PC-3 (cell line): ENCODE measurements around the gene WDR7. TPM values are rescaled to one million over a fixed set of nuclear protein-coding genes. Genes with fewer than 3 reads are reported as not detected.

ENCODE experiments used
- ATAC-seq: fragments of 200-7000 bp; cut with Tn5 transposase; 2 replicates; pipeline ENCODE4 v1.9.1; 2020; ENCODE audit warnings: mild to moderate bottlenecking, moderate library complexity
- BruUV-seq: library from RNA; stranded (reverse); fragments of 400-500 nt; replicated peaks from 2 replicates; lab custom pipeline; 2021; lab: Mats Ljungman, UMichigan
- CTCF ChIA-PET: fragments of 300-600 bp; sonication (Branson Sonifier 250); formaldehyde crosslinking; loops from one replicate; lab custom pipeline; 2022; ENCODE audit warnings: antibody characterized with exemption; lab: Charles Lee
- POLR2A ChIA-PET: fragments of 300-600 bp; sonication (Branson Sonifier 250); formaldehyde crosslinking; loops from one replicate; lab custom pipeline; 2022; ENCODE audit warnings: antibody characterized with exemption; ENCODE audit not compliant: unreplicated experiment; lab: Charles Lee
- DNase-seq: peaks from one replicate; pipeline ENCODE4 v3.0.0-alpha.2; 2015
- H2AFZ ChIP-seq: fragments of 300-600 bp; sonication (generic); 2 replicates; pipeline ENCODE4 v1.6.0; 2016; ENCODE audit warnings: antibody characterized with exemption, low read length
- H3F3A ChIP-seq: fragments of 300-600 bp; sonication (generic); one replicate; pipeline ENCODE4 v1.6.0; 2017; ENCODE audit warnings: antibody characterized with exemption, low read length, control low read depth, mild to moderate bottlenecking; ENCODE audit not compliant: unreplicated experiment
- H3K27ac ChIP-seq: fragments of 300-600 bp; sonication (generic); 2 replicates; pipeline ENCODE4 v1.5.1; 2016; ENCODE audit warnings: mild to moderate bottlenecking, low read length
- H3K27me3 ChIP-seq: fragments of 300-600 bp; sonication (generic); 2 replicates; pipeline ENCODE4 v1.6.1; 2016; ENCODE audit warnings: low read length, mixed read lengths
- H3K36me3 ChIP-seq: fragments of 300-600 bp; sonication (generic); 2 replicates; pipeline ENCODE4 v1.6.1; 2016; ENCODE audit warnings: low read depth, mixed run types, low read length, mixed read lengths
- H3K4me1 ChIP-seq: fragments of 300-600 bp; sonication (generic); 2 replicates; pipeline ENCODE4 v1.5.1; 2016; ENCODE audit warnings: low read length; ENCODE audit not compliant: insufficient read depth
- H3K4me2 ChIP-seq: fragments of 300-600 bp; sonication (generic); 2 replicates; pipeline ENCODE4 v1.6.0; 2016; ENCODE audit warnings: low read length
- H3K4me3 ChIP-seq: fragments of 300-600 bp; sonication (generic); 2 replicates; pipeline ENCODE4 v1.5.1; 2016; ENCODE audit warnings: mild to moderate bottlenecking, low read length, mixed read lengths
- H3K79me2 ChIP-seq: fragments of 300-600 bp; sonication (generic); 2 replicates; pipeline ENCODE4 v1.6.1; 2017; ENCODE audit warnings: low read length, mixed read lengths
- H3K9ac ChIP-seq: fragments of 300-600 bp; sonication (generic); 2 replicates; pipeline ENCODE4 v1.6.0; 2016; ENCODE audit warnings: mild to moderate bottlenecking, low read length
- H3K9me2 ChIP-seq: fragments of 300-600 bp; sonication (generic); replicated peaks from 2 replicates; pipeline ENCODE4 v1.6.1; 2016; ENCODE audit warnings: mixed run types, low read length, mixed read lengths
- H3K9me3 ChIP-seq: fragments of 300-600 bp; sonication (generic); 2 replicates; pipeline ENCODE4 v1.6.1; 2016; ENCODE audit warnings: low read length, mixed read lengths
- H4K20me1 ChIP-seq: fragments of 300-600 bp; sonication (generic); 2 replicates; pipeline ENCODE4 v1.6.1; 2016; ENCODE audit warnings: low read length, mixed read lengths
- EZH2 ChIP-seq: fragments of 300-600 bp; sonication (generic); IDR thresholded peaks from one replicate; pipeline ENCODE4 v1.6.1; 2017; ENCODE audit warnings: antibody characterized with exemption, mild to moderate bottlenecking, low read length; ENCODE audit not compliant: unreplicated experiment
- EZH2phosphoT487 ChIP-seq: fragments of 300-600 bp; sonication (generic); IDR thresholded peaks from 2 replicates; pipeline ENCODE4 v1.6.1; 2018; ENCODE audit warnings: mild to moderate bottlenecking, antibody characterized with exemption, low read length, borderline replicate concordance
- intact Hi-C: fragments of 100-400 bp; cut with micrococcal nuclease; formaldehyde crosslinking; loops from 2 replicates; pipeline ENCODE4 v1.9.0; 2023
- total RNA-seq: library from RNA; depleted of rRNA; stranded (reverse); fragments of >200 nt; gene quantifications from 2 replicates; pipeline ENCODE4 v1.2.3, GENCODE V29; 2014
- TF ChIP-seq, protein P1 (sequence below): fragments of 300-600 bp; sonication (generic); conservative IDR thresholded peaks from 2 replicates; pipeline ENCODE4 v1.5.1; 2017; ENCODE audit warnings: antibody characterized with exemption, low read depth, mild to moderate bottlenecking, low read length

Gene WDR7
- total RNA-seq, 1 experiment from 2014 or later: 16.0 TPM

DNA sequence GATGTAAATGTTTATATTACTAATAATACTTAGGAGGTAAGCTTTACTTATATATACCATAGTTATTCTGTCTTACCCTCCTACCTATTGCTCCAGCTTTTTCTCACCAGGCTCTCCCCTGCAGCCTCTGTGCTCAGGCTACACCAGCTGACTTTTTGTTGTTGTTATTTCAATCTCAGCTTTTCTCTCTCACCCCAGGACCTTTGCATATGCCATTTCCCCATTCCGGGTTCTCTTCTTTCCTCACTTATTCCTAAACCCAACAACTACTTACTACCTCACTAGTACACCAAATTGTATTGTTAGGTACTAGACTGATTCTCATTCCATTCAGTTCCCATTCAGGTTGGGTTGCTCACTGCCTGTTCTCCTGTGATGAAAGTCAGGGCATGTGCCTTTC, 339.5 kb downstream of the WDR7 start:
- intact Hi-C loops: no loop called here
- H3K9me3 ChIP-seq: no peaks in the 10 kb centered on the region
- H3K27ac ChIP-seq: no peak overlapping the region
- no peaks in the 10 kb centered on the region for H3K9me2 ChIP-seq
- H3K36me3 ChIP-seq: no peaks in the 10 kb centered on the region
- H2AFZ ChIP-seq: no peak overlapping the region
- H3K27me3 ChIP-seq: no peaks in the 10 kb centered on the region
- H3F3A ChIP-seq: no peaks in the 10 kb centered on the region
- ATAC-seq: no peak
- H4K20me1 ChIP-seq: no peaks in the 10 kb centered on the region
- no peak overlapping the region for H3K4me3 ChIP-seq
- ChIA-PET CTCF (no interaction called here), POLR2A (no interaction called here)
- no peak overlapping the region for H3K4me2 ChIP-seq
- no peak for DNase-seq
- BruUV-seq: no TSS peak
- TF ChIP-seq EZH2phosphoT487 (no peak), EZH2 (no peak)
- TF ChIP-seq, protein P1, sequence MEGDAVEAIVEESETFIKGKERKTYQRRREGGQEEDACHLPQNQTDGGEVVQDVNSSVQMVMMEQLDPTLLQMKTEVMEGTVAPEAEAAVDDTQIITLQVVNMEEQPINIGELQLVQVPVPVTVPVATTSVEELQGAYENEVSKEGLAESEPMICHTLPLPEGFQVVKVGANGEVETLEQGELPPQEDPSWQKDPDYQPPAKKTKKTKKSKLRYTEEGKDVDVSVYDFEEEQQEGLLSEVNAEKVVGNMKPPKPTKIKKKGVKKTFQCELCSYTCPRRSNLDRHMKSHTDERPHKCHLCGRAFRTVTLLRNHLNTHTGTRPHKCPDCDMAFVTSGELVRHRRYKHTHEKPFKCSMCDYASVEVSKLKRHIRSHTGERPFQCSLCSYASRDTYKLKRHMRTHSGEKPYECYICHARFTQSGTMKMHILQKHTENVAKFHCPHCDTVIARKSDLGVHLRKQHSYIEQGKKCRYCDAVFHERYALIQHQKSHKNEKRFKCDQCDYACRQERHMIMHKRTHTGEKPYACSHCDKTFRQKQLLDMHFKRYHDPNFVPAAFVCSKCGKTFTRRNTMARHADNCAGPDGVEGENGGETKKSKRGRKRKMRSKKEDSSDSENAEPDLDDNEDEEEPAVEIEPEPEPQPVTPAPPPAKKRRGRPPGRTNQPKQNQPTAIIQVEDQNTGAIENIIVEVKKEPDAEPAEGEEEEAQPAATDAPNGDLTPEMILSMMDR: no peak
- no peaks in the 10 kb centered on the region for H3K79me2 ChIP-seq
- peaks cover 10% of the 10 kb centered on the region for H3K4me1 ChIP-seq
- H3K9ac ChIP-seq: no peak overlapping the region

DNA sequence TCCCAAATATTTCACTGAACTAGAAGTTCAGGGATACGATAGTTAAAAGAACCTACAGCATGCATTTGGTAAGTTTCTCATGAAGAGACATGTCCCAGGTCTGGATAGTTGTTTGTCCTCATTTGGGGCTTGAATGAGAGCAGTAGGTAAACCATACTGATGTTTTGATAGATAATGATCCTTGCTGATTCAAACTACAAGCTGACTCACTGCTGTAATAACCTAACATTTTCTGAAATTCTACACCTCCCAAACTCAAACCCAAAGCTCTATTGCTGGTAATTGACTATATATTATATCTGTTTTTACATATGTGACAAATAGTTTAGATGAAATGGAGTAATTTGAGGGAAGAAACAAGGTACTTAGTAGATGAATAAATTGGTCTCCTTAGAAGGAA, 341.6 kb downstream of the WDR7 start:
- ATAC-seq: peak; percentile 77
- intact Hi-C loops: no loop called here
- ChIA-PET POLR2A (interaction anchor here (0.6 kb wide), 1 partner anchor 83 kb away, joined by 3 read pairs; no protein-coding TSS in a partner anchor), CTCF (no interaction called here)
- H3K9me2 ChIP-seq: no peaks in the 10 kb centered on the region
- H3K4me3 ChIP-seq: no peak overlapping the region
- H3K9ac ChIP-seq: no peak overlapping the region
- no peaks in the 10 kb centered on the region for H3K79me2 ChIP-seq
- BruUV-seq: no TSS peak
- H3K27ac ChIP-seq: no peak overlapping the region
- no peak overlapping the region for H3K4me2 ChIP-seq
- H2AFZ ChIP-seq: no peak overlapping the region
- peak; percentile 37 for DNase-seq
- no peaks in the 10 kb centered on the region for H3K36me3 ChIP-seq
- no peak for TF ChIP-seq EZH2
- no peak for TF ChIP-seq EZH2phosphoT487
- TF ChIP-seq, protein P1: no peak
- no peaks in the 10 kb centered on the region for H4K20me1 ChIP-seq
- H3K27me3 ChIP-seq: no peaks in the 10 kb centered on the region
- H3K9me3 ChIP-seq: no peaks in the 10 kb centered on the region
- H3F3A ChIP-seq: no peaks in the 10 kb centered on the region
- peaks cover 10% of the 10 kb centered on the region for H3K4me1 ChIP-seq

DNA sequence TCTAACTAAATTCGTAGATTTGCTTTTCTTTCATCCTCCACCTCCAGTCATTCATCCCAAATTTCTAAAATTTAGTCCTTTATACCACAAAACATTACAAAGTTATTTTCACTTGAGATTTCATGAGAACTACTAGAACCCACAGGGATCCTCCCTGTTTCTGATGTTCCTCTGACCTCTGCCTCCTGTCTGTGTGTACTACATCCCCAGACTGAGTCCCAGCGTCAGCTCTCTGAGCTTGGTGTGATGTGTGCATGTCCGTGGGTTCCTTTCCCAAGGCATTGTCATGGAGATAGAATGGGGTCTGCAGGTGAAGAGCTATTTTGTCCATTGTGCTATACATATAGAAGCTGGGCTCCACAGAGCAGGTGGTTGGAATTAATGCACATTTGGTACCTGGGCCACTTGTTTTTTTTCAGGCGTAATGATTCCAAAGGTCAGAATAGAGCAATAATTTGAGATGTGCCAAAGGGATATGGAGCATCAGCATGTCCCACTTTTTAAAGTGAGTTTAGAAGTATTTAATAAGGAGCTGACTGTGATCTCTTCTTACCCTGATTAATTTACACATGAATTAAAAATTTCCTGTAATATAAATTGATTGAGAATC, 344.5 kb downstream of the WDR7 start:
- Histone ChIP-seq H3K27ac (no peak overlapping the region), H3K4me1 (peaks cover 10% of the 10 kb centered on the region), H3K27me3 (no peaks in the 10 kb centered on the region), H3F3A (no peaks in the 10 kb centered on the region), H3K9me3 (no peaks in the 10 kb centered on the region), H2AFZ (no peak overlapping the region), H3K79me2 (no peaks in the 10 kb centered on the region), H4K20me1 (no peaks in the 10 kb centered on the region), H3K4me3 (no peak overlapping the region), H3K4me2 (no peak overlapping the region), H3K9me2 (no peaks in the 10 kb centered on the region), H3K36me3 (no peaks in the 10 kb centered on the region), H3K9ac (no peak overlapping the region)
- intact Hi-C loops: no loop called here
- CTCF ChIA-PET: interaction anchor here (0.6 kb wide), 1 partner anchor 127 kb away, joined by 3 read pairs; no protein-coding TSS in a partner anchor
- DNase-seq (no peak), ATAC-seq (no peak)
- BruUV-seq: no TSS peak
- POLR2A ChIA-PET: no interaction called here
- TF ChIP-seq EZH2phosphoT487: no peak
- TF ChIP-seq, protein P1: 0 out of 2 replicates have a peak, but pooled peaks have one; percentile 9
